Fibroblast of peridontal ligament (primary cell): ENCODE results near the gene TCF21.

Experiments used
- DNase-seq: peaks from one replicate; pipeline ENCODE4 v3.0.0-alpha.2; 2010; ENCODE audit errors: extremely low read depth

Gene TCF21

DNA sequence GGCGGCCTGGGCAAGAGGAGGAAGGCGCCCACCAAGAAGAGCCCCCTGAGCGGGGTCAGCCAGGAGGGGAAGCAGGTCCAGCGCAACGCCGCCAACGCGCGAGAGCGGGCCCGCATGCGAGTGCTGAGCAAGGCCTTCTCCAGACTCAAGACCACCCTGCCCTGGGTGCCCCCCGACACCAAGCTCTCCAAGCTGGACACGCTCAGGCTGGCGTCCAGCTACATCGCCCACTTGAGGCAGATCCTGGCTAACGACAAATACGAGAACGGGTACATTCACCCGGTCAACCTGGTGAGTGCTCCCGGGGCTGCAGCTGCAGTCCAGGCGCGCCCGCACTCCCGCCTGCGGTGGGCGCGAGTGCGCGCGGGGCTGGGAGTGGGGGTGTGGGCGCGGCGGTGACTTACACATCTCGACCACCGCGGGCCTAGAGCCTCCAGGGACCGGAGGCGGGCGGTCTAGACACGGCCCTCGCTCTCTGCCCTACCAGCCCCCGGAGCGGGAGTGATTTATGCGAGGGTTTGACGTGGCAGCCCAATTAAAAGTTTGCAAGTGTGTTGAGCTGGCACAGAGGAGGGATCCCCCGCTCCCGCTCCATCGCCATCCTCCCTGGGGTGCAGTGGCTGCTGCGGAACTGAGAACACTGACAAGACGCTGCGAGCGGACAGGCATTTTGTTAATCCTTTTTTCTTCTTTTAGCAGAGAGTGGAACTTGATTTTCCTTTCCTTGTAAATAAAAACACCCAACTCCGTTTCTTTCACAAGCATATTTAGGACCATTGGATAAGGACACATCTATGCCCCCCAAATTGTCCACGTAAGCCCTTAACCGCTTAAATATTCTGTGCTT lies 867 bp downstream of the TCF21 start:
- peak; percentile 33 for DNase-seq

DNA sequence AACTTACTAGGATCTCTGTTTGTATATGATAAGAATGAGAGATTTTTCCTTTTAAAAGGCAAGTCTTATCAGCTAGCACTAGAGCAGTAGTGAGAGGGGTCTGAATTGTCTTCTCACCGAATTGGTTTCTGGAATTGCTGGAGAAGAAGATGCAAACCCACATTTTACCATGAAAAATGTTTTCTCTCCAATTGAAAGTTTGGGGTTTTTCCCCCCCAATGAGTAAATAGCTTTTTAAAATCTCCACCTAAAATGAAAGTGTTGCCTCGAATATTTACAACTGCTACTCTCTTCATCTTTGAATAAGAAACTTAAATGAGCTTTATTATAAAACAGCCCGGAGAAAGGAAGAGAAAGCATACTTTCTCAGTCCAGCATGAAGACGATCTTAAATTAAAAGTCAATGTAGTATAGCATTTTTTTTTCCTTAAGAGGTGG lies 1.8 kb downstream of the TCF21 start:
- DNase-seq = peak; percentile 39

DNA sequence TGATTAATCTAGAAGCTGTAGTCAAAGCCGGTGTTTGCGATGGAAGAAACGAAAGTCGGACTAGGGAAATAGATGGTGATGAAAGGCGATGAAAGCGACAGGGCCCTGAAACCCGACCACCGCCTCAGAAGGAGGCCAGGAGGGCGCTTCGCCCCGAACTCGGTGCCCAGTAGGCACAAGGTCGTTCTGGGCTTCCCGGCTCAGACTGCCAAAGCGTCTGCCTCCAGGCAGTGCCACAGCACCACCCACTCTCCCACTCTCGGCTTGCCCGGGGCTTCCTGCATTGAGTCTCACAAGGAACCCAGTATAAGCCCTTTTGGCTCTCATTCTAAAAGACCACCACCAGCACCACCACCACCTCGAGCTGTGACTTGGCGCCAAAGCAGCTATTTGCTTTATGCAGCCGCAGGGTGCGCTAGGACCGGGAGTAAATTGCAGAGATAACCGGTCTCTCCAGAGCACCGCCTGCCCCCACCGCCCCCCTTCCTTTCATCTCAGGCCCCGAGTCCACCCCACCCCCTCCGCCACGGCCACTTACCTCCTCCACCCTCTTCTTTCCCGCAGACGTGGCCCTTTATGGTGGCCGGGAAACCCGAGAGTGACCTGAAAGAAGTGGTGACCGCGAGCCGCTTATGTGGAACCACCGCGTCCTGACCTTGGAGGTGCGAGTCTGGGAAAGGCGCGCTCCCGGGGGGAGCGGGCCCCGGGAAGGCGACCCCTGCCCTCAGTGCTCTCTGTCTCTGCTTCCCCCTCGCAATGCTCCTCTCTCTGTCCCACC lies 2.4 kb downstream of the TCF21 start:
- no peak for DNase-seq

DNA sequence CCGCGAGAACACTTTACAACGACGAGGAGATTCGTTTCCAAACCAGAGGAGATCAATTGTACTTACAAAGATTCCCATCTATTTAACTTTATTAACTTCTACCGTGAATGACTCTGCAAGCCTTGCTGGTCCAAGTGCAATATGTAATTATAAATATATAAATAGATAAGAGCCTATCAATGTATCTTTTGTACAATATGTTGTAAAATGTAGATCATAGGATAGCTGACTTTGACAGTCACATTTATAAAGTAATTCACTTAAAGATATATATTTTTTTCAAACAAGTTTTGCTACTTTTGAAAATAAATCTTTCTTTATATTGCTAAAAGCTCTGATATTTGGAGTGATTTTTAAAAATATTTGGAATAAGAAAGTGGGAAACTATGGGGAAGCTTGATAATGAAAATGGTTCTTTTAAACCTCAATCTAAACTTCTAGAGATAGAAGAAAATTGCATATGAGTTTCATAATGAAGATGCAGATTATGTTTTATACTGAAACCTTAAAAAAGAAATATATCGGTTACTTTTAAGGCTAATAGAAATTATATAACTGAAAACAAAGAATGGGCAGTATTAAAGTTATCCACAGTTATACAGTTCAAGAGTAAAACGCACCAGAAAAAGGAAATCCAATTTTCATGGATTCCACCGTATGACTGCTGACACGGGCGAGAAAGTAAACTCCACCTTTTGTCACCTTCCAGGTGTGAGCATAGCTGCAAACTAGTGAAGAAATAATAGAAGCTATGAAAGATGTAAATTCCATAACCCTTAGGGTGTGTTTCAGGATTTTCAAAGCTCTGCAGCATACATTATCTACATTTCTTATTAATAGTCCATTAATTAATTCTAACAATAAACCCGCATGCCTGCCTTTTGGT lies 3.3 kb downstream of the TCF21 start:
- DNase-seq = peak; percentile 31

DNA sequence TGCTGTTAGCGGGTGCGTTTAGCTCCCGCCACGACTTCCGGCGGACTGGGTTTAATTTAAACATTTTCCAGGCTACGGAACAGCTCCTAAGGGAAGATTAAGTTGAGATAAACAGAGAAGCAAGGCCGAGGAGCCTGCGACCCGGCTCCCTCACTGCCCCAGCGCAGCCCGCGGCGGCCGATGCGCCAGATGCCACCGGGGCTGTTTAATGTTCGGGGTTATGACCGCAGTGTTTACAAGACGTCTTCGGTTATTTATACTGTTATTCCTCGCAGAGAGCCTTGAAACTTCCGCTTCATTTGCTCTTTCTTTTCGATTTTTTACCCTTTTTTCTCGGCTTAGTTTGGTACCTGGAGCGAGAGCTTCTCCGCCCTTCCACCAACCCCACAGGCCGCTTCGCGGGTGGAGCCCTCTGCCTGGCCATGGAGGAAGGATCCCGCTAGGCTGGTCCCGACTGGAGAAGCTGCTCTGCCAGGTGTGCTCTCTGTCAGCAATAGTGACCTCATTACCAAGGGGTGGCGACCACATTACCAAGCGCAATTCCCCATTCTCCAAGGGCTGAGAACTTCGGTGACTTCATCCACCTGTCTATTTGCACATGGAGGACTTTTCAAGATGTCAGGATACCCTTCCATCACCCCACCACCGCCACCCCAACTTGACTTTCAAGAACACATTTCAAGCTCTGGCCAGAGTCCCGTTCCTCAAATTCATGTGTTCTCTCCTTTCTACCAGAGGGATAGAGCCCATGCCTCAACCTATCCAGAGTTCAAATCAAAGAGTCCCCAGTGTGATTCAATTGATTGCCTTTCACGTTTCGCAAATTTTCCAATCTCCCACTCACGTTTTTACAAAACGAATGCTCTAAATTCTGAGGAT lies 4.1 kb downstream of the TCF21 start:
- DNase-seq = no peak

DNA sequence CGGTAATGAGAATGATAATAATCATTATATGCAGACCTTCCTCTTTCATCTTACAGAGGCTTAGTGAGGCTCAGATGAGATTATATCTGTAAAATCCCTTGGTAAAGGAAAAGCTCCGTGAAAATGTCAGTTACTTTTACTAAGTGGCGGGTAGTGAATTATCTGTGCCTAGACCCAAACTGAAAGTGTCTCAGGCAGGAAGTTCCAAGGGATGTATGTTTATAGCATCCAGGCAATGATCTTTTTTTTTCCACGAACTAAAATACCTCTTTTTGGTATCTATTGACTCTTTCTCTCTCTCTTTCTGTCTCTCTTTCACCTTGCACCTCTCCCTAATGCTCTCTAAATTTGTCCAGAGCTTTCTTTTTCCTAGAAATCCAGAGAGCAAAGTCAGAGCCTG lies 5.0 kb downstream of the TCF21 start:
- DNase-seq = no peak

DNA sequence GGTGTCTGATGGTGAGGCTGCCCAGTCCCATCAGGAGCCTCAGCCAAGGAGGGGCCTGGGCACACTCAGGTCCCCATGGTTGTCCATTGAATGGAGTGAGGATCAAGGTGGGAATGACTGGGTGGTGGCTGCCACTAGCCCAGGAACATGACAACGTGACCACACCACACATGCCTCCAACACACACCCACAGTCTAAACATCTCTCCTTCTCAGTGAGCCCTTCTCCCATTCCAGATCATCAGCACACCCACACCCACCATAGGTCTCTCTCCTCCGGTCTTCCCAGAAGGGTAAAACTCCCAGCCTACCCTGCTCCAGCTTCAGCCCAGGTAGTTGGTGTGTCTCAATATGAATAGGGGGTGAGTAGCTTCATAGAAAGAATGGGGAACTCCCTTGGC lies 5.5 kb downstream of the TCF21 start:
- no peak for DNase-seq

DNA sequence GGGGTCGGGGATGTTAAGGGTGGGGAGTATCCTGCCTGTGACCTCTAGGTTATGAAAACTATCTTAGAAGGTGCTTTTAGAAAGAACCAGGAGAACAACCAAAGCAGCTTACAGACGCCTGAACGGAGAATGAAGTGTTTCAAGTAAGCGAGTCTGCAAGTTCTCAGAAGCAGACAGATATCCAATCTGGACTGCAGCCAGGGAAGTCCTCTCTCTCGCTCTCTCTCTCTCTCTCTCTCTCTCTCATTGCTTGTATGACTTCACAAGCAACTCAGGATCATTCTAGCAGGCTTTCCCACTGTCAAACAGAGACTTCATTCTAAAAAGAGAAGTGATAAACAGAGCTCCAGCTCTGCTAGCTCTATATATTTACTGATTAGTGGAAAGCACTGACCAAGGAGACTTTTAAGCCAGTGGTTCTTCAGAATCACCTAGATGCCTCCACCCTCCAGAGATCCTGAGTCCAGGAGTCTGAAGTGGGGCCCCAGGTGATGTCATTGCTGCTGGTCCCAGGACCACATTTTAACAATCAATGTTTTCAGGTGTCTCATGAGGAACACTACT lies 6.0 kb downstream of the TCF21 start:
- peak; percentile 39 for DNase-seq

DNA sequence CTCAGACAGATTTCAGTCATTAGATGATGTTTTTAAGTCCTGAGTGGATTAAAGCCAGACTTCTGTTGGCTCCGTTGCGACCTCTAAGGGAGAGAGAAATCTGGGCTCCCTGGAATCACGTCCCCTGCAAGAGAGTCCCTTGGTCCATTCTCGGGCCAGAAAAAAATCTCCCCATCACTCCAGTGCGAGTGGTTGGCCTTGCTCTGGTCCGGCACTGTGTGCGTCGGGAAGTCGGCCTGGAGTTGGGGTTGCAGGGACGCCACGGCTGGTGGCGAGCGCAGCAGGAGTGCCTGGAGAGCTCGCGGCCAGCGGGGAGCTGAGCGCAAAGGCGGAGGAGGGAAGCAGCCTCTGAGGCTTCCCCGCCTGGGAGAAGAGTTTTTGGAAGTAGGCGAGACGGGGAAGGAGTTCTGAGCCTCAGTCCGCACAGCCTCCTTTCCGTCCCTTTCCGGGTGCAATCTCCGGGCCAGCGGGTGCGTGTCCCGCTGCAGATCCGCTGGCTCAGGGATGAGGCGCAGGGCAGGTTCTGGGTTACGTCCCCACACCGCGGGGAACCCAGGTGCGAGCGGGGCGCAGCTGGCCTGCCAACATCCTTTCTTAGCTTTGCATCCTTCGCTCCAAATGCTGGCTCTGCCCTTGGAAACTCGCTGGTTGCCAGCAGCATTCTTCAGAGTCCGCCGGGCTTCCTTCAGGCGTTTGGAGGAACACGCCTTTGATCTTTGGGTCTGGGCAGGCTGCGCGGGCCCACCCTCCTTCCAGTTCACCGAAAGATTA lies 6.8 kb downstream of the TCF21 start:
- peak; percentile 49 for DNase-seq

DNA sequence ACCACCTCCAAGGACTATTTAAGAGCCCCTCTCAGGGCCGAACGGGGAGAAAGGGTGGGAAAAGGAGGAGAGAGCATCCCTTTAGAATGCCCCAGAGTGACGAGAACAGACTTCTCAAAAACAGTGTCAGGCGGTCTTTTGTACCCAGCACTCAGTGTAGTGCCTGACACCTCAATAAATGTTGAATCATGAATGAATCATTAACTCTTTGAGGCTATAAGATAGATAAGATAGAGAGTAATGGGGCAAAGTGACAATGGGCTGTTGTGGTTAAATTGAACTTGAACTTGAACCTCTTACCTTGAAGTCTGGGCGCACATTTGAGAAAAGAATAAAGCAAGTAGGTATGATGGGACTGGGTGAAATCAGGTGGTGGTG lies 7.4 kb downstream of the TCF21 start:
- no peak for DNase-seq

DNA sequence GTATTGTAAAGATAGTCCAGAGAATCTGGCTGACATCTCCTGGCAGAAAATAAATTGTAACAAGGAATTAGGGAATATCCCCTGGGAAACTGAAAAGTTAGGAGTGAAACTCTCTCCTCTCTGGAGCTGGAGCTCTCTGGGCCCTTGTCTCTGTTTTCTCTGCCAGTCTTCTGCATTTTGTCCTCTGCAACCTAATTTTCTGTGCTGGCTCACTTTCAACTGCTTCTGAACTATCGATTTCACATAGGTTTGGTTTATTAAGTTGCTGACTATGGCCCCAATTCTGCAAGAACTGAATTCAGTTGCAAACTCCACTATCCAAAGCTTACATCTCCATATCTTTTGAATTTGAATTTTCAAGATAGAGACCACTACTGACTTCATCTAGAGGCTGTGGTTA lies 9.3 kb downstream of the TCF21 start:
- DNase-seq = no peak

DNA sequence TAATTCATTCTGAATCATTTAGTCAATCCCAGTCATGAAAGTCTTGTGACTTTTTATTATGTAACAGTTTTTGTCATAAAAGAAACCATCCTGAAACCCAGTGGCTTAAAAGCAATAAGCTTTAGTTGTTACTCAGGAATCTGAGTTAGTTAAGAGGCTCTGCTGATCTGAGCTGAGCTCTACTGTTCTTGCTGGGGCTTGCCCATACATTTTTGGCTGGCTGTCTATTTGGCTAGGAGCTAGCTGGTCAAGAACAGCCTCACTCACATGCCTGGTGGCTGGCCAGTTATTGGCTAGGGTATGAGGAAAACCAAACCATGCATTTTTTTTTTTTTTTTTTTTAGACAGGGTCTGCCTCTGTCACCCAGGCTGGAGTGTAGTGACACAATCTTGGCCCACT lies 10.6 kb downstream of the TCF21 start:
- DNase-seq = peak; percentile 81

DNA sequence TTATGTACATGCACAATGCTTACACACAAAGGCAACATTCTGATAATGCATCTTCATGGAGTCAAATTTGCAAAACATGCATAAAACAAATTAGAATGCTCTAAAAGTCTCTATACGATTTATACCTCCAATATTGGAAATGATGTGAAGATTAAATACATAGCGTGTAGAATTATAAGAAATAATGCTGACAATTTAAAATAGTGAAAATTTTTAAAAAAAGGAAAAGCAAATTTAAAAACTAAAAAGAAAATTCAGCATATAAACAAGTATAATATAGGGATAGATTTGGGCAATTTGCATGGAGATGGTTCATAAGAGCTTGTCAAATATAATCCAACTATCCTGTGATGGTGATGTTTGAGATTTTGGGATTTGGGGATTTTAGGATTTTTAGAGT lies 14.9 kb downstream of the TCF21 start:
- DNase-seq = no peak

DNA sequence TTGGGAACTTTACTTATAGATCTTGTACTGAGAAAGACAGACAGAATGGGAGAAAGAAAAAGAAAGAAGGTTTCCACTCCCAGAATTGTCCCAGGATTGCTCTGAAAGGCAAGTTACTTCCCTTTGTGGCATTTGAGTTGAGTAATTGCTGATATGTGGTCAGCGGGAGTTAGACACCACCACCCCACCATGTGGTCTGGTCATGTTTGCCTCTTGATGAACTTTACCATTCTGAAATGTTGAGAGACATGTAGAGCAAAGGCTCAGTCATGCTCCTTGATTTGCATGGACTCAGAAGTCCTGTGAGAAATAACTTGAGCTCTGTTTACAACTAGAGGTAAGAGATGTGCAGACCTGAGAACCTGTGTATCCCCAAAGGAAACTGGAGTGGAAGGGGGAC lies 17.1 kb downstream of the TCF21 start:
- no peak for DNase-seq

DNA sequence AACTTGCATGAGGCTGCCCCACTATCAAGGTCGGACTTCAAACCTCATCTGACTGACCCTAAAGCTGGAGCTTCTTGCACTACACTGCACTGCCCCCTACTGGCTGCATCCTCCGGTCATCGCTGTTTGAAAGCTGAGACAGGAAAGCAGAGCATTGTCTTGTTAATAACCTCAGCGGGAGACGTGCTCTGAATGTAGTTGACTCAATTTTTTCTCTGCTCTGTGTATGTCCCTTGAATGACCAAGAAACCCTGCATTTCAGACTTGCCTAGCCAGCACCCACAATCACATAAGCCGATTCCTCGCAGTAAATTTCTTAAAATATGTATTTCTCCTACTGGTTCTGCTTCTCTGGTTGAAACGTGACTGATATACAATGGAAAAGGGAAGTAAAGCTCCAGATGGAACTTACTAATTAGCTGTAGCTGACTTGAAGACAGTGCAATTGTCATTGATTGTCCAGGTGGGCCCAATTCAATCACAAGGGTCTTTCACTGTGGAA lies 27.8 kb downstream of the TCF21 start:
- peak; percentile 94 for DNase-seq

DNA sequence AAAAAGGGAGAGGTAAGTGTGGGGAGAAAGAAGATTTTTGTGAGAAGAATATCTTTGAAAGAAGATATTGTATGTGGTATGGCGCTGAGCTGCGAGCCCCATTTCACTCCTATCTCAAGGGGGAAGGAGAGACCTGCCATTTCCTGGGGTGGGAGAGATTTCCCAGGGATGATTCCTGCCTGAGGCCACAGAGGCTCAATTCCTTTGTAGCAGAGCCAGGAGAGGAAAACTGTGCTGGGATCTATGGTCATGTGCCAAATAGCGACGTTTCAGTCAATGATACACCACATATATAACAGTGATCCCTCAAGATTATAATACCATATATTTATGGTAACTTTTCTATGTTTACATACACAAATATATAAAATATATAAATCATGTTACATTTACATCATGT lies 28.9 kb downstream of the TCF21 start:
- DNase-seq = no peak

DNA sequence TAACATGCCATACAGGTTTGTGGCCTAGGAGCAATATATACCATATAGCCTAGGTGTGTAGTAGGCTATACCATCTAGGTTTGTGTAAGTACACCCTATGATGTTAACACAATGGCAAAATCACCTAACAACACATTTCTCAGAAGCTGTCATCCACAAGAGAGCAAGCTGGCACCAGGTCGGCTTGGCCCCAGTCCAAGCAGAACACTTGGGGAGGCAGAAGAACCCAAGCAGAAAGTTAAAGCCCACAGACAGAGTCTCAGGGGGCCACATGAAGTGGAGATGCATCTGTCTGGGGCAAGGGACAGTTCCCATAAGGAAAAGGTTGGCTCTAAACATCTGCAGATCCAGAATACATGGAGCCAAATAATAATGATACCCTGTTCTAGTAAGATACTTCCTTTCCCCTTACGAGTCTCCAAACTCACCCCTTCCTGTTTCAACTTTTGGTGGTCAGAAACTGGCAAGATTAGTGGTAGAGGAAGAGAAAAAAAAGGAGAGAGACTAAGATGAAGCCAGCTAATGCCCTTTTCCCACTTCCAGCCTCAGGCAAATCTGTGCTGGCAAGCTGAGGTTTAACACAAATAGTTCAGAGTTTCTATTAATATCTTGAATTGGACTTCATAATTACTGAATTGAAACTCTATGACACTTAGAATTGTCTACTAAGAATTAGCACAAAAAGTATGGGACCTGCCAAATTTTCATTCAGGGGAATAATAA lies 29.5 kb downstream of the TCF21 start:
- DNase-seq = no peak

DNA sequence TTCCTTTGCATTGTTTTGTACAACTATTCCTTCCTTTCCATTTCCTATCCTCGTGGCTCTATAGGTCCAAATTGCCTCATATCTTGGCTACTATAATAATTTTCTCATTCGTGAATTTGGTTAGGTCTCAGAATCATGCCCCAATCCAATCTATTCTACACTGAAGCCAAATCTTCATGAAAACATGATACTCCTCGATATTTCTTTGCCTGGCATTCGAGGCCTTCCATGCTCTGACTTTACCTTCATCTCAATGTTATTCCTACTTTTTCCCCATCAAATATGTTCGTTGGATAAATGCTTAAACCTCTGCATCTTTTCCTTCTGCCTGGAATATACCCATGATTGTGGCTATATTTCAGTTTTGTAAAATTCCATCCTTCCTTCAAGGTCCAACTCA lies 30.4 kb downstream of the TCF21 start:
- no peak for DNase-seq

DNA sequence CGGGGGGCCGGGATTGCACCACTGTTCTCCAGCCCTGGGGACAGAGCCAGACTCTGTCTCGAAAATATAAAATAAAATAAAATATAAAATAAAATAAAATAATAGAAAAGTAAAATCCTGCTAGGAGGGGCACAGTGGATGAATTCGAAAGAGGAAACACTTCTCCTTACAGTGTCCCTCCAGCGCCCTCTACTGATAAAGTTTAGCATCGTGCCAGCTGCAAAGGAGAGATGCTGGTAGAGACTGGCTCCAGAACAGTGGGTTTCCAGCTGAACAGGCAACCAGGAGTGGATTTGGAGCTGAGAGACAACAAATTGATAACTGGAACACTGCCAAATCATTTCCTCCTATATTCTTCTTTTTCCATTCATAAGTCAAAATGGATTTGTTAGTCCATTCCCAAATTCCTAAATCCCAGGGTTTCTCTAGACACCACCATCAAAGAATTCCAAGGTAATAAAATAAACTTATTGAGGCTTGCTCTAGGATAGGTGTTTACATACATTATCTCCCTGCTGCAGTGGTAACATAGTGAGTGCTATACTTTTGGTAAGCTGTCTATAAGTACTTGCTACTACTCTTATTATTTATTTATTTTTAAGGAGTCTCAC lies 32.4 kb downstream of the TCF21 start:
- DNase-seq = peak; percentile 87
